Panc1 (cell line): Measurements from ENCODE around the gene SHROOM2.

ENCODE experiments used
- POLR2AphosphoS5 ChIP-seq: IDR thresholded peaks from 2 replicates; pipeline ENCODE4 v1.6.1; 2012; ENCODE audit warnings: mild to moderate bottlenecking, low read depth, low read length, moderate library complexity
- REST ChIP-seq, 2 experiments: IDR thresholded peaks; 2 replicates each; pipeline ENCODE4 v1.6.1; 2011 to 2012; ENCODE audit warnings: low read depth in 2 of 2, control low read depth in 1 of 2, low read length in 1 of 2, mild to moderate bottlenecking in 1 of 2, moderate library complexity in 1 of 2; ENCODE audit not compliant: insufficient read depth in 1 of 2
- SIN3A ChIP-seq: IDR thresholded peaks from 2 replicates; pipeline ENCODE4 v1.6.1; 2012; ENCODE audit warnings: low read depth, mild to moderate bottlenecking, low read length, moderate library complexity, borderline replicate concordance; ENCODE audit not compliant: insufficient read depth
- TCF7L2 ChIP-seq: IDR thresholded peaks from 2 replicates; pipeline ENCODE4 v1.6.1; 2011; ENCODE audit warnings: mild to moderate bottlenecking, low read depth, low read length, inconsistent platforms
- TF ChIP-seq, protein P1 (sequence below): fragments of 450-650 bp; IDR thresholded peaks from 2 replicates; pipeline ENCODE4 v1.5.1; 2017; ENCODE audit warnings: mild to moderate bottlenecking

DNA sequence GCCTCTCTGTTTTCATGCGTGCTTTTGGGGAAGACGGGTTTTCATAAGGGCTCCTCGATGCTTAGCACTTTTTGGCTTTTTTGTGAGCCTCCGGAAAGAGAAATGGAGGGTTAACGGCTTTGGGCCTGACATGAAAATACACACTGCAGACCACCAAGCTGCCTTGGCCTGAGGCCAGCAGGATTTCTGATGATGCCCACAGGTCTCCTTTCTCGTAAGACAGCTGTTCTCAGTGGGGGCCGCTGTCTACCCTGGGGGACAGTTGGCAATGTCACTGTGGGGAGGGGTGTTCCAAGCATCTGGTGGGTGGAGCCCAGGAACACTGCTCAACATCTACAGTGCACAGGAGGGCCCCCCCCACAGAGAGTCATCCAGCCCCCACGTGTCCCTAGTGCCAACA is 151.5 kb downstream of the SHROOM2 start:
- TF ChIP-seq, protein P1, sequence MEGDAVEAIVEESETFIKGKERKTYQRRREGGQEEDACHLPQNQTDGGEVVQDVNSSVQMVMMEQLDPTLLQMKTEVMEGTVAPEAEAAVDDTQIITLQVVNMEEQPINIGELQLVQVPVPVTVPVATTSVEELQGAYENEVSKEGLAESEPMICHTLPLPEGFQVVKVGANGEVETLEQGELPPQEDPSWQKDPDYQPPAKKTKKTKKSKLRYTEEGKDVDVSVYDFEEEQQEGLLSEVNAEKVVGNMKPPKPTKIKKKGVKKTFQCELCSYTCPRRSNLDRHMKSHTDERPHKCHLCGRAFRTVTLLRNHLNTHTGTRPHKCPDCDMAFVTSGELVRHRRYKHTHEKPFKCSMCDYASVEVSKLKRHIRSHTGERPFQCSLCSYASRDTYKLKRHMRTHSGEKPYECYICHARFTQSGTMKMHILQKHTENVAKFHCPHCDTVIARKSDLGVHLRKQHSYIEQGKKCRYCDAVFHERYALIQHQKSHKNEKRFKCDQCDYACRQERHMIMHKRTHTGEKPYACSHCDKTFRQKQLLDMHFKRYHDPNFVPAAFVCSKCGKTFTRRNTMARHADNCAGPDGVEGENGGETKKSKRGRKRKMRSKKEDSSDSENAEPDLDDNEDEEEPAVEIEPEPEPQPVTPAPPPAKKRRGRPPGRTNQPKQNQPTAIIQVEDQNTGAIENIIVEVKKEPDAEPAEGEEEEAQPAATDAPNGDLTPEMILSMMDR: no peak
- TF ChIP-seq TCF7L2 (no peak), POLR2AphosphoS5 (no peak), REST (IDR thresholded peaks at IDR 0.05; ENCODE audit: insufficient read depth in 1 of 2, low read depth in 2 of 2, low read length in 1 of 2) (no peak), SIN3A (no peak)
